Subcutaneous adipose tissue (tissue), 4 donors: Measurements from ENCODE around the gene PPP1R14D. TPM values are rescaled to one million over a fixed set of nuclear protein-coding genes. Genes with fewer than 3 reads are reported as not detected.

Source experiments
- total RNA-seq, 4 donors: library from RNA; depleted of rRNA; stranded (reverse); fragments of >200 nt; gene quantifications; one replicate each; pipeline ENCODE4 v1.1.0, GENCODE V29; 2016
- TF ChIP-seq, protein P1 (sequence below): fragments of 450-650 bp; IDR thresholded peaks from one replicate; pipeline ENCODE4 v1.5.1; 2016; ENCODE audit warnings: low read depth, mild to moderate bottlenecking, control low read depth, antibody characterized with exemption, moderate library complexity

PPP1R14D gene
- total RNA-seq, 4 donors from 2014 or later, result not detected

GRCh38 chr15:40808861-40809450 is 19.6 kb downstream of the PPP1R14D start:
- TF ChIP-seq, protein P1, sequence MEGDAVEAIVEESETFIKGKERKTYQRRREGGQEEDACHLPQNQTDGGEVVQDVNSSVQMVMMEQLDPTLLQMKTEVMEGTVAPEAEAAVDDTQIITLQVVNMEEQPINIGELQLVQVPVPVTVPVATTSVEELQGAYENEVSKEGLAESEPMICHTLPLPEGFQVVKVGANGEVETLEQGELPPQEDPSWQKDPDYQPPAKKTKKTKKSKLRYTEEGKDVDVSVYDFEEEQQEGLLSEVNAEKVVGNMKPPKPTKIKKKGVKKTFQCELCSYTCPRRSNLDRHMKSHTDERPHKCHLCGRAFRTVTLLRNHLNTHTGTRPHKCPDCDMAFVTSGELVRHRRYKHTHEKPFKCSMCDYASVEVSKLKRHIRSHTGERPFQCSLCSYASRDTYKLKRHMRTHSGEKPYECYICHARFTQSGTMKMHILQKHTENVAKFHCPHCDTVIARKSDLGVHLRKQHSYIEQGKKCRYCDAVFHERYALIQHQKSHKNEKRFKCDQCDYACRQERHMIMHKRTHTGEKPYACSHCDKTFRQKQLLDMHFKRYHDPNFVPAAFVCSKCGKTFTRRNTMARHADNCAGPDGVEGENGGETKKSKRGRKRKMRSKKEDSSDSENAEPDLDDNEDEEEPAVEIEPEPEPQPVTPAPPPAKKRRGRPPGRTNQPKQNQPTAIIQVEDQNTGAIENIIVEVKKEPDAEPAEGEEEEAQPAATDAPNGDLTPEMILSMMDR, result no peak

DNA sequence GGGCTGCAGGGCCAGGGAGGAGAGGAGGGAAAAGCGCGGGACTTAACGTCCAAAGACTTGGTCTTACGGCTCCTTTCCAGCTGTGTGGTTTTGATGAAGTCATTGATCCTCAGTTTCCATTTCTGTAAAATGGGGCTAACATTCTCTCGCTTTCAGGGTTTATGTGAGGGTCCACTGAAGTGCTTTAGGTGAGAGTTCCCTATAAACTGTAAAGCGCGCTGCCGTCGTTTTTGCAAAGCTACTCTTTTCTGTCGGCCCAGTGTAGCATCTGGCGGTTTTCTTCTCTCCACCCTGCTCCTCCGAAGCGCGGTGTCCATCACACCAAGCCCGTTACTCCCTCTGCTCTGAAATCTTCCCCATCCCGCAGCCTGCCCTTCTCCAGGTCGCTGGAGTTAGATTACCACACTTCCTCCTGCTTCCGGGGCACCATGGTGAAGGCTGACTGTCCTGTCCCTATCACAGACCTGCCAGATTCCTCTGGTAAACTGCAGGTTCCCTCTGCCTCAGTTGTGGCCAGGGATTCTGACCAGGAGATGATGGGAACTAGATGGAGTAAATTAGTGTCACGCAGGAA is 20.5 kb downstream of the PPP1R14D start:
- TF ChIP-seq, protein P1, result no peak

DNA sequence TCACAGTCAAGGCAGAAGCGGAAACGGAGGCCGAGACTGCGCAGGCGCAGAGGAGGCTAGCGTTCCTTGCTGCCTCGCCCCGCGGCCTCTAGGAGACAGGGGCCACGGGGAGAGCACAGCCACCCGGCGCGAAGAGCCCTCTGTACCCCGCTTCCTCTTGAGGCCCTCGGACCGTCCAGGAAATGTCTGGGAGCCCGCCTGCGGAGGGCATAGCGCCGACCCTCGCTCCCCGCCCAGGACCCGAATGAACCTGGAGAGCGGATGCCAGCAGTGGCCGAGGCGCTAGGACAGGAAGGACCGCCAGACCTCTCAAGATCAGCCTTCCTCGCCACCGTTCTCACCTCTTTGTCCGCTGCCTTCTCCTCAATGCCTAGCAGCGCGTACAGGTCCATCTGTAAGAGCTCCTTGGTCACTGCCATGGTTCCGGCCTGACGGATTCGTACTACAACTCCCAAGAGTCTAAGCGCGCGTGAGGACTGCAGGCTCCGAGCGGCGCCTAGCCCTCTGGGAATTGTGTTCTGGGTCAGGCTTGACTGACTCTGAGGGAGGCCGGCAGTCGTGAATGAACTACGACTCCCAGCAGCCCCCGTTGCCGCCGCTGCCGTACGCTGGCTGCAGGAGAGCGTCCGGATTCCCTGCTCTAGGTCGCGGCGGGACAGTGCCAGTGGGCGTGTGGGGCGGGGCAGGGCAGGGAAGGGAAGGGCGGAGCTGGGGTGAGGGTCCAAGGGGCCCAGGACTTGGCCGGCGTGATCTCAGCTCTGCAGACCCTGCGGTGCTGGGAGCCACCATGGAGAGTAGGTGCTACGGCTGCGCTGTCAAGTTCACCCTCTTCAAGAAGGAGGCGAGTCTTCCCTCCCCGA is 21.2 kb downstream of the PPP1R14D start, which contains the start of the genes DNAJC17 and ZFYVE19:
Gene DNAJC17, minus strand, starts transcription at position 446 of the 860 bp plus-strand sequence. Its CDS starts 27 bp downstream, at position 419.
Gene ZFYVE19, plus strand, starts transcription at position 62 of the 860 bp plus-strand sequence. Its CDS starts 501 bp downstream, at position 563.
- TF ChIP-seq, protein P1, result no peak

DNA sequence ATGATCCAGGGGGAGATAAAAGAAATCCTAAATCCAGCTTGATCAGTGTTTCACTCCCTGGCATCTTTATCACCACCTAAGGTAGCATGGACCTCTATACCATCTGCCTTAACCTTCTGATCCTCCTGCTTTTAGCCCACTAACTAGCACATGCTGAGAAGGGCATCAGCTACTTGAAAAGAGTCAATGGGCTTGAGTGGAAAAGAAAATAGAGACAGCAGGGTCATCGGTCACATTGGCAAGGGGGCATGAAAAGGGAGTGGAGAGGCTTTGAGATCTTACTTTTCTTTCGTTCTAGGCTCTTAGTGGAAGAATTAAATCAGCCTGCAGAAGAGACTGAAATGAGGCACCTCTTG is 21.9 kb downstream of the PPP1R14D start:
- TF ChIP-seq, protein P1, result no peak

- TF ChIP-seq, protein P1, result no peak
Measured at GRCh38 chr15:40803688-40804087, 24.8 kb downstream of the PPP1R14D start.

DNA sequence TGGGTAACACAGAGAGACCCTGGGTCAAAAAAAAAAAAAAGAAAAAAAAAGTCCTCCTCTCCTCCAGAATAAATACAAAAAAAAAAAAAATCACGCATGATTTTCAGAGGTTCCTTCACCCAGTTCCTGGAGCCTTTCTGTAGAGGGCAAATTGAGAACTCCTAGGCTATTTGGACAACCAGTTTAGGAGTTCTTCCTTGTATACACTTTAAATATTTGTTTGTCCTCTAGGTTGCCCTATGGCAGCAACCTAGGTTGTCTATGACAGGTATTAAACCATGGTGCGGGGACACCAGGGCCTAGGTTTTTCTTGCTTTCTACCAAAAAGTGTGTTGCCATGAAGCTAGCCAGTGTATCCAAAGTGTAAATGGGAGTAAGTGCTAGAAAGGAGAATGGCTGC is 25.4 kb downstream of the PPP1R14D start:
- TF ChIP-seq, protein P1, result no peak

GRCh38 chr15:40799523-40799922 is 29.0 kb downstream of the PPP1R14D start:
- TF ChIP-seq, protein P1, result no peak
